CD14-positive monocyte (primary cell): ENCODE results near the gene FXYD4. TPM values are rescaled to one million over a fixed set of nuclear protein-coding genes. Genes with fewer than 3 reads are reported as not detected.
A peak's percentile ranks its signal among the peaks of the same experiment; 100 is the strongest.

Source experiments
- DNase-seq, 3 donors: peaks; one replicate each; pipeline ENCODE4 v3.0.0-alpha.2; 2011 to 2022
- H2AFZ ChIP-seq: 2 replicates; pipeline ENCODE4 v1.6.0; 2012; ENCODE audit warnings: mild to moderate bottlenecking, low read depth, low read length, inconsistent platforms; ENCODE audit not compliant: insufficient read depth, poor library complexity, severe bottlenecking
- H3K27ac ChIP-seq, 2 donors: 1 replicate in 1 of 2; 2 replicates in 1 of 2; pipeline ENCODE4 v1.5.1; 2012 to 2013; ENCODE audit warnings: low read length in 2 of 2, control low read depth in 1 of 2, inconsistent platforms in 1 of 2, low read depth in 1 of 2, mild to moderate bottlenecking in 1 of 2
- H3K27me3 ChIP-seq, 2 donors: one replicate each; pipeline versions ENCODE4 v1.6.0 to v1.6.1; 2011 to 2013; ENCODE audit warnings: low read length in 2 of 2; ENCODE audit not compliant: control insufficient read depth in 2 of 2, insufficient read depth in 2 of 2
- H3K36me3 ChIP-seq, 2 donors: replicated peaks in 1 of 2; 1 replicate in 1 of 2; 2 replicates in 1 of 2; pipeline versions ENCODE4 v1.5.1 to v1.6.1; 2012 to 2013; ENCODE audit warnings: low read length in 2 of 2, control low read depth in 1 of 2, inconsistent platforms in 1 of 2, mild to moderate bottlenecking in 1 of 2; ENCODE audit not compliant: insufficient read depth in 2 of 2, control insufficient read depth in 1 of 2
- H3K4me1 ChIP-seq, 2 donors: 1 replicate in 1 of 2; 2 replicates in 1 of 2; pipeline versions ENCODE4 v1.5.1 to v1.6.1; 2012 to 2013; ENCODE audit warnings: low read length in 2 of 2, control low read depth in 1 of 2, inconsistent platforms in 1 of 2, mild to moderate bottlenecking in 1 of 2, moderate library complexity in 1 of 2; ENCODE audit not compliant: insufficient read depth in 2 of 2, control insufficient read depth in 1 of 2
- H3K4me2 ChIP-seq: replicated peaks from 2 replicates; pipeline ENCODE3; 2012; ENCODE audit warnings: low read length, moderate library complexity, mild to moderate bottlenecking; ENCODE audit not compliant: poor library complexity, severe bottlenecking; ENCODE audit errors: extremely low read depth
- H3K4me3 ChIP-seq, 3 experiments: fragments of 200-600 bp in 1 of 3; sonication (generic) in 1 of 3; replicated peaks in 1 of 3; 1 replicate in 2 of 3; 2 replicates in 1 of 3; pipeline ENCODE4 v1.5.1; 2011 to 2013; ENCODE audit warnings: low read length in 3 of 3, mild to moderate bottlenecking in 3 of 3, control low read depth in 2 of 3, low read depth in 2 of 3, inconsistent platforms in 1 of 3, moderate library complexity in 1 of 3
- H3K79me2 ChIP-seq: 2 replicates; pipeline ENCODE4 v1.6.0; 2012; ENCODE audit warnings: mild to moderate bottlenecking, control low read depth, inconsistent platforms, low read length, moderate library complexity; ENCODE audit not compliant: insufficient read depth
- H3K9ac ChIP-seq: 2 replicates; pipeline ENCODE4 v1.6.0; 2017; ENCODE audit warnings: low read length, mild to moderate bottlenecking; ENCODE audit not compliant: insufficient read depth, poor library complexity, severe bottlenecking
- H3K9me3 ChIP-seq, 2 donors: replicated peaks in 1 of 2; 1 replicate in 1 of 2; 2 replicates in 1 of 2; pipeline versions ENCODE4 v1.5.1 to v1.6.1; 2012 to 2013; ENCODE audit warnings: low read length in 2 of 2, control low read depth in 1 of 2; ENCODE audit not compliant: control insufficient read depth in 1 of 2, insufficient read depth in 1 of 2
- H4K20me1 ChIP-seq: 2 replicates; pipeline ENCODE4 v1.6.0; 2012; ENCODE audit warnings: mild to moderate bottlenecking, low read length, control low read depth, moderate library complexity; ENCODE audit not compliant: insufficient read depth
- H3K27ac Mint-ChIP-seq, 7 donors: one replicate each; pipeline ENCODE4 v1.8.0; 2020; ENCODE audit warnings: mild to moderate bottlenecking in 7 of 7, mixed read lengths in 7 of 7, moderate library complexity in 6 of 7, inconsistent platforms in 2 of 7
- H3K27me3 Mint-ChIP-seq, 3 donors: one replicate each; pipeline ENCODE4 v1.8.0; 2021 to 2022; ENCODE audit warnings: low read depth in 3 of 3, mild to moderate bottlenecking in 3 of 3, mixed read lengths in 3 of 3, moderate library complexity in 3 of 3, inconsistent platforms in 1 of 3
- H3K36me3 Mint-ChIP-seq, 2 donors: one replicate each; pipeline ENCODE4 v1.8.0; 2020; ENCODE audit warnings: mixed read lengths in 2 of 2, inconsistent platforms in 1 of 2, mild to moderate bottlenecking in 1 of 2
- H3K4me1 Mint-ChIP-seq: one replicate; pipeline ENCODE4 v1.8.0; 2020; ENCODE audit warnings: mild to moderate bottlenecking, mixed read lengths
- H3K4me3 Mint-ChIP-seq, 2 donors: one replicate each; pipeline ENCODE4 v1.8.0; 2020; ENCODE audit warnings: mild to moderate bottlenecking in 2 of 2, mixed read lengths in 2 of 2, moderate library complexity in 1 of 2
- H3K9me3 Mint-ChIP-seq, 7 donors: one replicate each; pipeline ENCODE4 v1.8.0; 2020 to 2022; ENCODE audit warnings: mixed read lengths in 7 of 7, mild to moderate bottlenecking in 6 of 7, moderate library complexity in 6 of 7, inconsistent platforms in 2 of 7
- CTCF ChIP-seq: fragments of 200-600 bp; IDR thresholded peaks from one replicate; pipeline ENCODE4 v1.8.0; 2022; ENCODE audit warnings: antibody characterized with exemption, mild to moderate bottlenecking
- WGBS: methylation state at CpG from one replicate; pipeline ENCODE4 v1.1.5; 2013; ENCODE audit warnings: missing lambda C conversion rate; ENCODE audit not compliant: insufficient coverage; 5-methylcytosine and 5-hydroxymethylcytosine counted together
- intact Hi-C, 2 donors: fragments of 100-400 bp; cut with micrococcal nuclease; formaldehyde crosslinking; loops; one replicate each; pipeline versions ENCODE4 v1.15.0 to v1.15.1; 2023
- polyA plus RNA-seq, 3 donors: library from polyadenylated mRNA; depleted of rRNA in 1 of 3; unstranded in 2 of 3; stranded (reverse) in 1 of 3; fragments of 300-500 nt in 2 of 3; fragments of >200 nt in 1 of 3; fragmentation: Illumina TruSeq in 2 of 3; gene quantifications; 1 replicate in 2 of 3; 2 replicates in 1 of 3; pipeline ENCODE4 v1.2.3, GENCODE V29; 2012 to 2021

The FXYD4 gene
- polyA plus RNA-seq, 3 donors: 0.16 TPM; not detected in 2

GRCh38 chr10:43322769-43323168 is 48.7 kb upstream of the FXYD4 start:
- no peaks in the 10 kb centered on the region for H3K9me3 Mint-ChIP-seq

GRCh38 chr10:43323245-43323644 is 48.2 kb upstream of the FXYD4 start:
- H3K36me3 ChIP-seq: no peaks in the 10 kb centered on the region
- no peak for TF ChIP-seq CTCF
- 79% methylated on average over 6 of the region's 14 CpGs for WGBS
- H3K4me3 ChIP-seq: peak overlapping the region in 2 of 3 experiments; percentile 20 to 66
- peak overlapping the region in 1 of 2 donors; percentile 36 for H3K27ac ChIP-seq
- H2AFZ ChIP-seq: peak overlapping the region; percentile 86
- H3K9me3 ChIP-seq: no peaks in the 10 kb centered on the region
- H3K79me2 ChIP-seq: no peaks in the 10 kb centered on the region
- H3K4me3 Mint-ChIP-seq: peak overlapping the region; percentile 58 to 80
- H3K27me3 Mint-ChIP-seq: peaks cover 5 to 12% (median 10%) of the 10 kb centered on the region in 3 donors
- H3K4me2 ChIP-seq: peak overlapping the region; percentile 76
- intact Hi-C loops: no loop called here
- H3K27ac Mint-ChIP-seq: peak overlapping the region in 5 of 7 donors; percentile 26 to 84 (median 55)
- H3K4me1 ChIP-seq: peaks cover 20 to 21% of the 10 kb centered on the region in 2 donors
- H4K20me1 ChIP-seq: no peaks in the 10 kb centered on the region
- peak overlapping the region; percentile 32 for H3K9ac ChIP-seq
- no peaks in the 10 kb centered on the region for H3K36me3 Mint-ChIP-seq
- H3K9me3 Mint-ChIP-seq: no peaks in the 10 kb centered on the region
- DNase-seq: no peak
- H3K4me1 Mint-ChIP-seq: peaks cover 27% of the 10 kb centered on the region
- H3K27me3 ChIP-seq: no peaks in the 10 kb centered on the region

More at GRCh38 chr10:43322769-43323168, 48.7 kb upstream of the FXYD4 start:
- no peaks in the 10 kb centered on the region for H3K36me3 Mint-ChIP-seq
- 6% methylated on average over 26 of the region's 26 CpGs for WGBS
- Histone ChIP-seq H2AFZ (peak overlapping the region; percentile 86), H4K20me1 (no peaks in the 10 kb centered on the region), H3K4me1 (peaks cover 16 to 19% of the 10 kb centered on the region in 2 donors), H3K4me3 (peak overlapping the region in 2 of 3 experiments; percentile 20 to 66), H3K9ac (peak overlapping the region; percentile 32), H3K27me3 (no peaks in the 10 kb centered on the region), H3K27ac (peak overlapping the region in 1 of 2 donors; percentile 36), H3K9me3 (no peaks in the 10 kb centered on the region), H3K4me2 (peak overlapping the region; percentile 76), H3K36me3 (no peaks in the 10 kb centered on the region), H3K79me2 (no peaks in the 10 kb centered on the region)
- H3K27me3 Mint-ChIP-seq: peaks cover 5 to 15% (median 10%) of the 10 kb centered on the region in 3 donors
- H3K4me3 Mint-ChIP-seq: peak overlapping the region; percentile 58 to 80
- H3K27ac Mint-ChIP-seq: peak overlapping the region in 4 of 7 donors; percentile 42 to 89 (median 70)
- intact Hi-C loops: no loop called here
- DNase-seq: peak; percentile 86 to 94 (median 94)
- H3K4me1 Mint-ChIP-seq: peaks cover 23% of the 10 kb centered on the region
- no peak for TF ChIP-seq CTCF
